ENCODE results near the gene TTC12. TPM values are rescaled to one million over a fixed set of nuclear protein-coding genes. Genes with fewer than 3 reads are reported as not detected.

TTC12 gene
- total and polyA plus RNA-seq, 2 of the 8 experiments (the other 6 are each of a cell fraction or from before 2014, with no cell fraction given): 4.7 to 9.0 TPM

DNA sequence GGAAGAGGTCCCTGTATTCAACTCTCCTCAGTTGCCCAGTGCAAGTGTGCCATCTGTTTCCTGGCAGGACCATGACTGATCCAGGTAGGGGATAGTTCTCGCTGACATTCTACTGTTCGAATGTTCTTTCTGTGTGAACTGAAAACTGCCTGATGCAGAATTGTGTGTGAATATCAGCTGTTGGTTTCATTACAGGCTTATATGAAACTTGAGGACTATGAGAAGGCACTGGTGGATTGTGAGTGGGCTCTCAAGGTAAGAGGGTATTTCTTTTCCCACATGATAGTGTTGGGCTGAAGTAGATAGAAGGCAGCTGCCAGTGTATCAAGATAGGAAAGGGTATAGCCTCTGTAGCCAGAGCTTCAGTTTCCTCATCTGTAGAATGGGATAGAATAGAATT is 15.3 kb downstream of the TTC12 start:
- Histone ChIP-seq H2AK5ac (ENCODE audit: low read depth, low read length) (no peak overlapping the region), H2BK15ac (ENCODE audit: low read length) (no peak overlapping the region), H3K9ac (replicated peaks in 1 of 4; ENCODE audit: extremely low read depth in 1 of 4, low read depth in 3 of 4, low read length in 3 of 4) (no peak overlapping the region), H2BK12ac (ENCODE audit: low read depth, low read length) (no peak overlapping the region), H2BK120ac (replicated peaks; ENCODE audit: low read depth, low read length) (no peak overlapping the region), H3K79me1 (ENCODE audit: low read depth, low read length) (no peaks in the 10 kb centered on the region), H2BK20ac (ENCODE audit: low read length) (no peak overlapping the region), H3K14ac (ENCODE audit: insufficient read length) (no peak overlapping the region), H3K27me3 (replicated peaks in 1 of 4; ENCODE audit: control insufficient read depth in 3 of 4, extremely low read depth in 1 of 4, insufficient read depth in 3 of 4, low read length in 3 of 4) (no peaks in the 10 kb centered on the region), H3K79me2 (ENCODE audit: control insufficient read depth in 1 of 2, insufficient read depth in 2 of 2, low read length in 2 of 2) (no peaks in the 10 kb centered on the region), H3K4me1 (replicated peaks in 1 of 4; ENCODE audit: control insufficient read depth in 3 of 4, insufficient read depth in 4 of 4, low read length in 3 of 4) (no peaks in the 10 kb centered on the region), H3K36me3 (ENCODE audit: control insufficient read depth in 2 of 4, insufficient read depth in 4 of 4, low read length in 3 of 4) (no peaks in the 10 kb centered on the region), H4K5ac (ENCODE audit: insufficient read length, low read depth, low read length) (no peak overlapping the region), H3K23me2 (ENCODE audit: low read depth, low read length) (no peaks in the 10 kb centered on the region), H3K56ac (replicated peaks; ENCODE audit: insufficient read length, low read depth, low read length) (no peak overlapping the region), H4K8ac (ENCODE audit: extremely low read depth, insufficient read depth, low read length) (no peak overlapping the region), H3K27ac (ENCODE audit: low read depth, low read length) (no peak overlapping the region), H3K23ac (ENCODE audit: insufficient read length) (no peak overlapping the region), H3K9me3 (ENCODE audit: insufficient read depth in 2 of 2, low read depth in 1 of 2, low read length in 1 of 2) (no peaks in the 10 kb centered on the region), H2BK5ac (ENCODE audit: low read depth, low read length) (no peak overlapping the region), H4K20me1 (replicated peaks in 1 of 2; ENCODE audit: control insufficient read depth in 1 of 2, insufficient read depth in 2 of 2, low read length in 2 of 2) (peaks cover 0 to 2% of the 10 kb centered on the region in 2 experiments), H3K4me3 (ENCODE audit: extremely low read depth in 1 of 4, insufficient read depth in 2 of 4, low read depth in 3 of 4, low read length in 4 of 4) (no peak overlapping the region), H4K91ac (replicated peaks; ENCODE audit: insufficient read length, low read length) (no peak overlapping the region), H3K4ac (replicated peaks; ENCODE audit: insufficient read length, low read depth, low read length) (no peak overlapping the region), H3K4me2 (ENCODE audit: insufficient read depth in 1 of 2, low read depth in 2 of 2, low read length in 2 of 2) (no peak overlapping the region), H3K18ac (ENCODE audit: extremely low read depth, low read length) (no peak overlapping the region), H2AFZ (ENCODE audit: low read length) (no peak overlapping the region)
- no peak for DNase-seq (ENCODE audit: low read depth in 1 of 2, low spot score in 2 of 2)
- TF ChIP-seq KDM1A (IDR thresholded peaks at IDR 0.05; ENCODE audit: borderline replicate concordance, low read length): no peak
- TF ChIP-seq RBBP5 (IDR thresholded peaks at IDR 0.05; ENCODE audit: borderline replicate concordance, low read depth, low read length): no peak
- TF ChIP-seq CBX8 (IDR thresholded peaks at IDR 0.05; ENCODE audit: borderline replicate concordance, low read depth, low read length): no peak
- no peak for TF ChIP-seq GTF2F1 (IDR thresholded peaks at IDR 0.05; ENCODE audit: borderline replicate concordance, low read depth, low read length)
- no CpG with 5 or more reads among the region's 2 CpGs for WGBS, 2 experiments (ENCODE audit: extremely low coverage in 1 of 2, insufficient coverage in 1 of 2, insufficient read length in 1 of 2, insufficient replicate concordance in 2 of 2, low coverage in 1 of 2, low lambda C conversion rate in 2 of 2, missing lambda C conversion rate in 1 of 2)
- CTCF ChIA-PET (ENCODE audit: partially characterized antibody): interaction anchor here (1.2 to 1.7 kb wide), 3 partner anchors 10 to 401 kb away, joined by 3 to 4 read pairs (median 3); no protein-coding TSS in a partner anchor
- POLR2A ChIA-PET (ENCODE audit: partially characterized antibody): interaction anchor here (1.3 kb wide), 1 partner anchor 16 kb away, joined by 3 read pairs; the partner anchor contains the start of gene TTC12
- no peak for FAIRE-seq
